Endothelial cell (in vitro differentiated cells): Measurements from ENCODE around the gene GAR1. TPM values are rescaled to one million over a fixed set of nuclear protein-coding genes. Genes with fewer than 3 reads are reported as not detected.

ENCODE experiments used
- DNase-seq: peaks from one replicate; pipeline ENCODE4 v3.0.0; 2021; ENCODE audit warnings: low spot score
- H3K27ac Mint-ChIP-seq: one replicate; pipeline ENCODE4 v1.8.0; 2021; ENCODE audit warnings: mixed read lengths, inconsistent platforms; ENCODE audit not compliant: unreplicated experiment
- H3K27me3 Mint-ChIP-seq: one replicate; pipeline ENCODE4 v1.8.0; 2021; ENCODE audit warnings: mild to moderate bottlenecking, moderate library complexity, mixed read lengths, inconsistent platforms; ENCODE audit not compliant: unreplicated experiment
- H3K36me3 Mint-ChIP-seq: one replicate; pipeline ENCODE4 v1.8.0; 2021; ENCODE audit warnings: mild to moderate bottlenecking, low read depth, mixed read lengths, inconsistent platforms; ENCODE audit not compliant: unreplicated experiment
- H3K4me1 Mint-ChIP-seq: one replicate; pipeline ENCODE4 v1.8.0; 2021; ENCODE audit warnings: mild to moderate bottlenecking, mixed read lengths, inconsistent platforms; ENCODE audit not compliant: unreplicated experiment
- H3K4me3 Mint-ChIP-seq: one replicate; pipeline ENCODE4 v1.8.0; 2021; ENCODE audit warnings: mild to moderate bottlenecking, mixed read lengths, inconsistent platforms; ENCODE audit not compliant: unreplicated experiment
- H3K9me3 Mint-ChIP-seq: one replicate; pipeline ENCODE4 v1.8.0; 2021; ENCODE audit warnings: mixed read lengths, inconsistent platforms; ENCODE audit not compliant: unreplicated experiment
- CTCF ChIP-seq: fragments of 200-600 bp; sonication (generic); IDR thresholded peaks from one replicate; pipeline ENCODE4 v1.5.0; 2021; ENCODE audit warnings: antibody characterized with exemption; ENCODE audit not compliant: unreplicated experiment
- total RNA-seq: library from RNA; stranded (reverse); fragmentation: NEBNext Ultra II Directional; extraction: Animal tissue kit (Norgen Biotek cat#: 25700); gene quantifications from one replicate; pipeline ENCODE4 v1.2.1, GENCODE V29; 2021; ENCODE audit not compliant: unreplicated experiment

The GAR1 gene
- total RNA-seq, 1 donor from 2014 or later = 34.4 TPM

GRCh38 chr4:109798866-109799265, 16.7 kb upstream of the GAR1 start:
- H3K9me3 Mint-ChIP-seq = peaks cover 5% of the 10 kb centered on the region

GRCh38 chr4:109801099-109801789, 14.3 kb upstream of the GAR1 start:
- H3K9me3 Mint-ChIP-seq = no peaks in the 10 kb centered on the region
- no peak for DNase-seq
- peaks cover 2% of the 10 kb centered on the region for H3K4me1 Mint-ChIP-seq
- no peaks in the 10 kb centered on the region for H3K27me3 Mint-ChIP-seq
- H3K4me3 Mint-ChIP-seq = no peak overlapping the region
- no peak overlapping the region for H3K27ac Mint-ChIP-seq
- no peaks in the 10 kb centered on the region for H3K36me3 Mint-ChIP-seq
- TF ChIP-seq CTCF = no peak

More at GRCh38 chr4:109798866-109799265, 16.7 kb upstream of the GAR1 start:
- no peaks in the 10 kb centered on the region for H3K27me3 Mint-ChIP-seq
- H3K4me1 Mint-ChIP-seq = no peaks in the 10 kb centered on the region
- no peak overlapping the region for H3K4me3 Mint-ChIP-seq
- no peak overlapping the region for H3K27ac Mint-ChIP-seq
- no peak for TF ChIP-seq CTCF
- H3K36me3 Mint-ChIP-seq = no peaks in the 10 kb centered on the region
- DNase-seq = no peak

GRCh38 chr4:109801895-109802319, 13.7 kb upstream of the GAR1 start, which contains the start of gene CFI:
CFI (minus strand) TSS chr4:109801999; CDS start chr4:109801971, 28 bp downstream.
- Mint-ChIP-seq H3K4me3 (no peak within 1 kb of the TSS), H3K9me3 (no peaks in the 10 kb centered on the region)
- no peak for DNase-seq

GRCh38 chr4:109803924-109804571, 11.5 kb upstream of the GAR1 start:
- Mint-ChIP-seq H3K36me3 (no peaks in the 10 kb centered on the region), H3K4me1 (peaks cover 7% of the 10 kb centered on the region), H3K4me3 (no peak overlapping the region), H3K27me3 (no peaks in the 10 kb centered on the region), H3K27ac (no peak overlapping the region), H3K9me3 (no peaks in the 10 kb centered on the region)
- peak; percentile 31 for DNase-seq
- no peak for TF ChIP-seq CTCF

More at GRCh38 chr4:109801895-109802319, 13.7 kb upstream of the GAR1 start, which contains the start of gene CFI:
- Mint-ChIP-seq H3K27me3 (no peaks in the 10 kb centered on the region), H3K27ac (no peak within 1 kb of the TSS), H3K4me1 (peaks cover 3% of the 10 kb centered on the region), H3K36me3 (no peaks in the 10 kb centered on the region)
- no peak for TF ChIP-seq CTCF

GRCh38 chr4:109809655-109810054, 5.9 kb upstream of the GAR1 start:
- H3K27me3 Mint-ChIP-seq = no peaks in the 10 kb centered on the region
- no peak for TF ChIP-seq CTCF
- H3K4me3 Mint-ChIP-seq = no peak overlapping the region
- DNase-seq = no peak
- peaks cover 8% of the 10 kb centered on the region for H3K4me1 Mint-ChIP-seq
- H3K27ac Mint-ChIP-seq = no peak overlapping the region
- H3K9me3 Mint-ChIP-seq = no peaks in the 10 kb centered on the region
- no peaks in the 10 kb centered on the region for H3K36me3 Mint-ChIP-seq
